AG10803 (cell line): ENCODE measurements around the gene MYL1.

Experiments used
- DNase-seq: peaks from one replicate; pipeline ENCODE4 v3.0.0; 2010; ENCODE audit warnings: low read depth
- H3K4me3 ChIP-seq: 2 replicates; pipeline ENCODE4 v1.5.1; 2011; ENCODE audit warnings: mild to moderate bottlenecking, low read length, control low read depth
- CTCF ChIP-seq: conservative IDR thresholded peaks from 2 replicates; pipeline ENCODE4 v1.5.1; 2011; ENCODE audit warnings: mild to moderate bottlenecking, low read length, control low read depth, inconsistent platforms

Gene MYL1

GRCh38 chr2:210324458-210324857, 9.5 kb upstream of the MYL1 start:
- no peak for TF ChIP-seq CTCF
- H3K4me3 ChIP-seq, result no peak overlapping the region
- DNase-seq, result no peak

- DNase-seq, result no peak
- H3K4me3 ChIP-seq, result no peak overlapping the region
- no peak for TF ChIP-seq CTCF
These were observed 8.0 kb upstream of the MYL1 start for GRCh38 chr2:210323003-210323402.

GRCh38 chr2:210318891-210319290, 3.9 kb upstream of the MYL1 start:
- DNase-seq, result no peak
- no peak overlapping the region for H3K4me3 ChIP-seq
- no peak for TF ChIP-seq CTCF

GRCh38 chr2:210318486-210318885, 3.5 kb upstream of the MYL1 start:
- no peak for TF ChIP-seq CTCF
- no peak for DNase-seq
- H3K4me3 ChIP-seq, result no peak overlapping the region

GRCh38 chr2:210310550-210310949, 4.4 kb downstream of the MYL1 start:
- no peak overlapping the region for H3K4me3 ChIP-seq
- no peak for DNase-seq
- TF ChIP-seq CTCF, result no peak

GRCh38 chr2:210309548-210310233, 5.3 kb downstream of the MYL1 start:
- no peak for TF ChIP-seq CTCF
- no peak for DNase-seq
- no peak overlapping the region for H3K4me3 ChIP-seq

- no peak for DNase-seq
- TF ChIP-seq CTCF, result no peak
- H3K4me3 ChIP-seq, result no peak overlapping the region
These were observed 11.5 kb downstream of the MYL1 start for GRCh38 chr2:210303498-210303897.
